GM12892 (cell line): ENCODE results near the gene B4GALT3.

Experiments
- POLR2A ChIP-seq: IDR thresholded peaks from 2 replicates; pipeline ENCODE4 v1.6.1; 2011; ENCODE audit warnings: low read depth, low read length, control low read depth
- POLR2AphosphoS5 ChIP-seq: IDR thresholded peaks from 2 replicates; pipeline ENCODE4 v1.6.1; 2011; ENCODE audit warnings: low read depth, low read length, control low read depth
- TAF1 ChIP-seq: IDR thresholded peaks from 2 replicates; pipeline ENCODE4 v1.6.1; 2011; ENCODE audit warnings: low read depth, mild to moderate bottlenecking, control low read depth, low read length, borderline replicate concordance

DNA sequence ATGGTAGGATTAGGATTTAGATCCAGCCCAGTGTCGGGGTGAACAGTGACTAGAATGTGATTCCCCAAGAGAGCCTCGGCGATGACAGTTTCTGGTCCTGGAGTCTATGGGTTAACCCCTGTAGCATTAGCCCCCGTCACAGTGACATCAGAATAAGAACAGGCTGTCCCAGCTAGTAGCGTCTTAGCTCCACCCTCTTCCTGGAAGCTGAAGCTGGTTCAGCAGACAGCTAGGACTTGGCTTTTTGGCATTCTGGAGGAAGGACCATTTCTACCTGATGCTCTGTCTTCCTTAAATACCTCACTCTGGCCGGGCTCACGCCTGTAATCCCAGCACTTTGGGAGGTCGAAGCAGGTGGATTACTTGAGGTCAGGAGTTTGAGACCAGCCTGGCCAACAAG, 29.9 kb upstream of the B4GALT3 start:
- TF ChIP-seq POLR2A (no peak), POLR2AphosphoS5 (no peak), TAF1 (no peak)
